Stimulated activated CD8-positive, alpha-beta memory T cell treated with anti-CD3 and anti-CD28 coated beads, Interleukin-4, amount 100 ng/mL, for 4 hours (primary cell): Measurements from ENCODE around the gene EMC1.
"Not testable (repeated sequence)": the region's sequence is repeated elsewhere in the genome, so short reads cannot be mapped to it uniquely, and the experiment has no call there.

Source experiments
- DNase-seq, 2 donors: peaks; one replicate each; pipeline ENCODE4 v3.0.0-alpha.2; 2020; ENCODE audit warnings: low read depth in 2 of 2, low spot score in 1 of 2

EMC1 gene

DNA sequence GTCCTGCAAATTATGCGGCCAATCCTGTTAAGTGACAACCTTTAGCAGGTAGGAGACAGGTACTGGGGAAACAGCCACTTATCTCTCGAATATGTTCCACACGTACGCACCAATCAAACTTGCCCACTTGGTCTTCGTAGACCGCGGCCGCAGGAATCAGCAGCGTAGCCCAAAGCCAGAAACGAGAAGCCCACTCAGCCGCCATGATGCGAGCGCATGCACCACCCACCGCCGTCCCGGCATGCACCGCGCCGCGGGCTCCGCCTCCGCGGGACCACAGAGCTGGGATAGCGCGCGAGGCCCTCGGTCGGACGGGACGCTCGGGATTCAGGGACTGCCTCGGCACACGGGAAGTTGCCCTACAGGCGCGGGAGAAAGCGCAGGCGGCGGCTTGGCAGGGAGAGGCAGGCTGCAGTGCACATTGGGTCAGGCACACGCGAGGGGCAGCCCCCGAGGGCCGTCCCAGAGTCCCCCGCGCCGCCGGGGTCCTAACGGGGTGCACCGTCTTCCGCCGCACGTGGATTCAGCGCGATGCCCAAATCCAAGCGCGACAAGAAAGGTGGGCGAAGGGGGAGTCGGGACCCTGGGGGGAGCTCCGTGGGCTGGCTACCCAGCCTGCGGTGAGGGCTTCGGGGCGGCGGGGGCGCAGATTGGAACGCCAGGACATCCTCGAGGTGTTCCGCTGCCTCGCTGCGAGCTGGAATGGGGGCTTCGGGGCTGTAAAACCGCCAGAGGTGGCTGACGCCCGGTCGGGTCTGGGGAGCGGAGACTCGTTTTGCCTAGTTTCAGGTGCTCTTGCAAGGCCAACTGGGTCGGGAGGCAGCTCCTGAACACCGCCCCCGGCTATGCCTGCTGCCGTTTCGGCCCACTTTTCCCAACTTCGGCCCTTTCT, at the start of gene EMC1, which contains the start of gene MRTO4:
Gene EMC1, minus strand, starts transcription at position 220 of the 892 bp plus-strand sequence. Its CDS starts 15 bp downstream, at position 205.
Gene MRTO4, plus strand, starts transcription at position 501 of the 892 bp plus-strand sequence. Its CDS starts 31 bp downstream, at position 532.
- DNase-seq, result peak; percentile 78 to 79

DNA sequence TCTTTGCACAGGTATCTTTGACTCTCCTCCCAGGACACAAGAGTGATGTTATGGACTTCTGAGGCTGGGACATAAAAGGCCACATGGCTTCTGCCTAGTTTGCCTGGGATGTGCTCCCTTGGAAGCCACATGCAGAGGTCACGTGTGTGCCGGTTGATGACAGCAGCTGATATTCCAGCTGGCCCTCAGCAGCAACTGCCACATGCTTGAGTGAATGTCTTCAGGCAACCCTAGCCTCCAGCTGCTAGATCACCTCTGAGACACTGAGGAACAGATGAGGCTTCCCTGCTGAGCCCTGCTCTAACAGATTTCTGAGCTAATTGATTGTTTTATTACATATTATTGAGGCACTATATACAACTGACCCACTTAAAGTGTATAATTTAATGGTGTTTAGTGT, 48.9 kb upstream of the EMC1 start:
- no peak for DNase-seq

DNA sequence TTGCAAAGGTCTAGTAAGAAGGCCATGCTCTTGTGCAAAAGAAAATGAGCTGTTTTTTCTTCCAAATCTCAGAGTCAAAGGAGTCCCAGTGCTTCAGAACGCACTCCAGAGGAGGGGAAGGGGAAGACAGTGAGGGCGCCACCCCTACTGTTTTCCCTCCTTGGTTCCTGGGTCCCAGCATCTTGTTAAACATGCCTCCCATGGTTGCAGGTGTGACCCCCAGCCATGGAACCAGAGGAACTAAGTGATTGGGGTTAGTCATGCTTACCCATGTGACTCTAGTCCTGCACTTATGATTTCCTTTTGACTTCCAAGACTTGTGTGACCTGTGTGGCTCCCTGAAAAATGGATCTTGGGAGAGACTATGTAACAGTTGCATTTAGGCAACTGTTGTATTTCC, 43.3 kb upstream of the EMC1 start:
- DNase-seq, result no peak

DNA sequence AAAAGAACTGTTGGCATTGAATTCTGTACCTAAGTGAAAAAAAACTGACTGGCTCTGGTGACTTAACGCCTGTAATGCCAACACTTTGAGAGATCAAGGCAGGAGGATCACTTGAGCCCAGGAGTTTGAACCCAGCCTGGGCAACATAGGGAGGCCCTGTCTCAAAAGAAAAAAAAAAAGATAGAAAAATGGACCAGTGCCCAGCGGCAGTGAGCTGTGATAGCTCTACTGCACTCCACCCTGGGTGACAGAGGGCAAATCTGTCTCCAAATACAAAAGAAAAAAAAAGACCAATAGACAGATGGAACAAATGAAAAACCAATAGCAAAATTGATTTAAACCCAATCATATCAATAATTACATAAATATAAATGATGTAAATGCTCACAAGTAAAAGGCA, 37.9 kb upstream of the EMC1 start:
- no peak for DNase-seq

DNA sequence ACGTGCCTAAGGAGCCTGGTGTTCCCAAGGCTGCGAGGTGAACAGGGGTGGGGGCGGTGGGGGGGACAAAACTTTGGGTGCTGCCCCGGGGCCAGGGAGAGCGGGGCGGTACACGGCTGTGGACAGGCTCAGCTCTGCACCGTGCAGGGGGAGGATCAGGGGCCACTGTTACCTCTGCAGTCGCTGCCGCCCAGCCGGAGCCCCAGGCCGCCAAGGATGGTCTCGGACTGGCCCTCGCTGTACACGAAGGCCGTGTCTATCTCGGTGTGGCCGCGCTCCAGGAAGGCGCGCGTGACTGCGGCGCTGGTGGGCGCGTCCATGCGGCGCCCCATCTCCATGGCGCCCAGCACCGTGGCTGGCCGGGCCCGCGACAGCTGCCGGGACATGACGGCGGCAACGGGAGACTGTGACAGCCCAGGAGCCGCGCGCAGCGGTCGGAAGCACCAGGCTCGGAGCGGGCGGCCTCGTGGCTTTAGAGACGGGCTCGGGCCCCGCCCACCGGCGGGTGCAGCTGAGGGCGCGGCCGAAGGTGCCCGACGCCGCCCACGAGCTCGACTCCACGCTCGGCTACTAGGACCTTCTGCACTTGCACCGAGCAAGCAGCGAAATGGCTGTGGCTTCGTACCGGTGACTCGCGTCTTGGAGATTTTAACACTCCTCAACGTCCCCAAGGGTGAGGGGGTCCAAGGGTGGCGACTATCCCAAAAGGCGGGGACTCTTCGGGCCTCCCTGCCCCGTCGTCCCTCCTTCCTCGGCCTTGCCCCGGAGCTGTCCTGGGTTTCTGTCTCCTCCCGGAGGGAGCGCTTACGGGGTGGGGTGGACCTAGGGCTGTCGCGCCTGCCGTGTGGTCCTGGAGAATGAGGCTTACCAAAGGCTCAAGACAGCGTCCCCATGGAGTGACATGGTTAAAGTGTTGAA, 37.3 kb upstream of the EMC1 start, which contains the start of gene AKR7A3:
Gene AKR7A3, minus strand, starts transcription at position 447 of the 918 bp plus-strand sequence. Its CDS starts 61 bp downstream, at position 386.
- DNase-seq, result peak in 1 of 2 donors; percentile 26

DNA sequence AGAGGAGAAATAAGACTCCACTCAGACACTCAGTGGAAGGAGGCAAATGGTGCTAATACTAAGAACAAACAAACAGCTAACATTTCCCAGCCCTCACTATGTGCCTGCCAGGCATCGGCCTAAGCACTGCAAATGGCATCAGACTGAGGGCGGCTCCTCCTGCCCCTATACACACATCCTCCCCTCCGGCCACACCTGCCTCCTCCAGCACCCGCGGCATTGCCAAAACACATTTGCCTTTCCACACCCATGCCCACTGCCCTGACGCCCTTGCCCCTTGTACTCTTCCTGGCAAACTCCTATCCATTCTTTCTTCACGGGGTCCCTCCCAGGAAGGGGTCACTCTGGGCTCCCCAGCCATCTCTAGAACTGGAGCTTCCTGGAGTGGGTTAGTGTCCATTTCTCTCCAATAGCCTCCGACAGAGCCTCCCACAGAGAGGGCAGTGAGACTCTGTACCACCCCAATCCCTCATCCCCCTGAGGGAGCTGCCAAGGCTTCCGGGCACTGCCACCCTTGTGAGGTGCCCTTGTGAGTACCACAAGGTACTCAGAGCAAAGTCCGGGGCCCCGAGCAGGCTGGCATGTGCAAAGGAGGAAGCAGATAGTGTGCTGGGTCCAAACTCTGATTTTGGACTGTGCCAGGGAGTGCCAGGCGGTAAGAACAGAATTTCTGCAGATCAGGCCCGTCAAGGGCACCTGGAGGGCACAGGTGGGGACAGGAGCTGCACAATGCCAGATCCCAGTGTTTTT, 36.3 kb upstream of the EMC1 start:
- no peak for DNase-seq

DNA sequence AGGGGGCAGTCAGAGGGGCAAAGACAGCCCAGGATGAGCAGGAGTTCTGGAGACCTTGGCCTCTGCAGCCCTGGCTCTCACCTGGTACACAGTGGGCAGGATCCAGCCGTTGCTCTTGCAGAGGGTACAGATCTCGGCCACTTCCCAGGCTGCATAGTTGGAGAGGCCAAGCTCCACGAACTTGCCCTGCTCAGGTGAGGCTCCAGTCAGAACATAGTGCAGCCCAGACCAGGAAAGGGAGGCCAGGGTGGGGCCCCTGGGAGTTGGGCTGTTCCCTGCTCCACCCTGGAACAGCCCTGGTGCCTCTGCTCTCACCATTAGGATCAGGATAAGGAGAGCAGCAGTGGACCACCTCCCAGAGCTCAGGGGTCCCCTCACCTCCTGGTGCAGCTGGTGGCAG, 34.5 kb upstream of the EMC1 start:
- not testable (repeated sequence) for DNase-seq

DNA sequence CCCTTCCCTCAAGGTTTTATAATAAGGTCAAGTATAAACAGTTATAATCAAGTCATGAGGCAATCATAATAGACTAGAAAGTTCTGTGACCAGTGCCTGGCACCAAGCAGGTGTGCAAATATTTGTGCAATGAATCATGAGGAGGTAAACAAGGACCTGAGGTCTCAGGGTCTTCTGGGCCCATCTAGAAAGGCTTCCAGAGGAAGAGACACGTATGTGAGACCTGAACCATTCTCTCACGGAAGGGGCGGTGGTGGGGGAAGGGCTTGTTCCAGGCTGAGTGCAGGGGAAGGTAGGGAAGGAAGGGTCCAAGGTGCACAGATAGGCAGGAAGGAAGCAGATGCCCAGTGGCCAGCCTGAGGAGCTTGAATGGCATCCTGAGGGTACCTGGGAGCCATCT, 34.0 kb upstream of the EMC1 start:
- not testable (repeated sequence) for DNase-seq

DNA sequence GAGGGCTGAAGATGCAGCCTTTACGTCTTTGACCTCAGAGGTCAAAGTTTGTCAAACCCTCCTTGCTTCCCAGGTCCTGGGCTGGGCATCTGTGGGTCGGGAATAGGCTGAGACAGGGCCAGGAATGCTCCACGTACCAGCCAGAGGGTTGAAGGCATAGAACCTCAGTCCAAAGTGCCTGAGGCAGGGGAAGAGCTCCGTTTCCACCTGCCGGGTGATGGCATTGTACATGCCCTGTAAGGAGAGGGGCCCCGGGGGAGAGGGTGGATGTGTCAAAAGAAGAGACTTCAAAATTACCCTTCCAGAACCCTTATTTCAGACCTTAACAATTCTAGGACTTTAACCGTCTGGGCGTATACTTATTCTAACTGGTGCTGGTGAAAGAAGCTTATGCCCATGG, 33.6 kb upstream of the EMC1 start:
- no peak for DNase-seq

DNA sequence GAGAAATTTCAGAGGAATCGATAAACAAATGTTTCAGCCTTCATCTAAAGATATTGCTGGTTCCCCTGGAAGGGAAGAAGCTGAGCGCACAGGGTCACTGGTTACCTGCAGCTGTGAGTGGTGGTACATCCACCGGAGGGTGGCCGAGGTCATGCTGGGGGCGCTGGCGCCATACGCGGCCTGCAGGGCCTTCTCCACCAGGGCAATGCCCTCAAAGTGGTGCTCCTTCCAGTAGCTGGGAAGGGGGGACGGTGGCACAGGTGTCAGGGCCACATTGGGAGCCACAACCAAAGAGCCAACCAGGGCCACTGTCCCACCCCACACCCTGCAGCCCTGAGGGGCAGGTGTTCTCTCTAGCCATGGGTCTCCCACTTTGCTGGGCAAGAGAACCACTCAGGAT, 32.6 kb upstream of the EMC1 start:
- DNase-seq, result no peak

DNA sequence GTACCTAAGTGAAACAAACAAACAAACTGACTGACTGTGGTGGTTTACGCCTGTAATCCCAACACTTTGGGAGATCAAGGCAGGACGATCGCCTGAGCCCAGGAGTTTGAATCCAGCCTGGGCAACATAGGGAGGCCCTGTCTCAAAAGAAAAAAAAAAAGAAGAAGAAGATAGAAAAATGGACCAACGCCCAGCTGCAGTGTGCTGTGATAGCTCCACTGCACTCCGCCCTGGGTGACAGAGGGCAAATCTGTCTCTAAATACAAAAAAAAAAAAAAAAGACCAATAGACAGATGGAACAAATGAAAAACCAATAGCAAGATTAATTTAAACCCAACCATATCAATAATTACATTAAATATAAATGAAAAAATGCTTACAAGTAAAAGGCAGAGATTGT, 23.3 kb upstream of the EMC1 start:
- no peak for DNase-seq

DNA sequence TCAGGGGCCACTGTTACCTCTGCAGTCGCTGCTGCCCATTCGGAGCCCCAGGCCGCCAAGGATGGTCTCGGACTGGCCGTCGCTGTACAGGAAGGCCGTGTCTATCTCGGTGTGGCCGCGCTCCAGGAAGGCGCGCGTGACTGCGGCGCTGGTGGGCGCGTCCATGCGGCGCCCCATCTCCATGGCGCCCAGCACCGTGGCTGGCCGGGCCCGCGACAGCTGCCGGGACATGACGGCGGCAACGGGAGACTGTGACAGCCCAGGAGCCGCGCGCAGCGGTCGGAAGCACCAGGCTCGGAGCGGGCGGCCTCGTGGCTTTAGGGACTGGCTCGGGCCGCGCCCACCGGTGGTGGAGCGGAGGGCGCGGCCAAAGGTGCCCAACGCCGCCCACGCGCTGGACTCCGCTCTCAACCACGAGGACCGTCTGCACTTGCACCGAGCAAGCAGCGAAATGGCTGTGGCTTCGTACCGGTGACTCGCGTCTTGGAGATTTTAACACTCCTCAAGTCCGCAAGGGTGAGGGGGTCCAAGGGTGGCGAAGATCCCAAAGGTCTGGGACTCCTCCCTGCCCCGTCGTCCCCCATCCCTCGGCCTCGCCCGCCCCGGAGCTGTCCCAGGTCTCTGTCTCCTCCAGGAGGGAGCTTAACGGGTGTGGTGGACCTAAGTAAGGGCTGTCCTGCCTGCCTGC, 22.7 kb upstream of the EMC1 start:
- DNase-seq, result not testable (repeated sequence)

DNA sequence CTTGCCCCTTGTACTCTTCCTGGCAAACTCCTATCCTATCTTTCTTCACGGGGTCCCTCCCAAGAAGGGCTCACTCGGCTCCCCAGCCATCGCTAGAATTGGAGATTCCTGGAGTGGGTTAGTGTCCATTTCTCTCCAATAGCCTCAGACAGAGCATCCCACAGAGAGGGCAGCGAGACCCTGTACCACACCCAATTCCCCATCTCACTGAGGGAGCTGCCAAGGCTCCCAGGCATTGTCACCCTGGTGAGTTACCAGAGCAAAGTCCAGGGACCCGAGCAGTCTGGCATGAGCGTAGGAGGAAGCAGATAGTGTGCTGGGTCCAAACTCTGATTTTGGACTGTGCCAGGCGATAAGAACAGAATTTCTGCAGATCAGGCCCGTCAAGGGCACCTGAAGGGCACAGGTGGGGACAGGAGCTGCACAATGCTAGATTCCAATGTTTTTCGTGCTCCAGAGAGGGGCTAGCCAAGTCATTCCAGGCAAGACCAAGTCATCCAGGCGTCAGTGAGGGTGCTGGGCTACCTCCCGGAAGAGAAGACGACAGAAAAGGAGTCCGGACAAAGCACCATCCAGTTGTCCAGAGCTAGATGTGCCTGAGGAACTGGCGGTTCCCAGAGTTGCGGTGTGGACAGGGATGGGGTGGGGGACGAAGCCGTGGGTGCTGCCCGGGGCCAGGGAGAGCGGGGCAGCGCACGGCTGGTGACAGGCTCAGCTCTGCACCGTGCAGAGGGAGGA, 22.0 kb upstream of the EMC1 start:
- DNase-seq, result no peak

DNA sequence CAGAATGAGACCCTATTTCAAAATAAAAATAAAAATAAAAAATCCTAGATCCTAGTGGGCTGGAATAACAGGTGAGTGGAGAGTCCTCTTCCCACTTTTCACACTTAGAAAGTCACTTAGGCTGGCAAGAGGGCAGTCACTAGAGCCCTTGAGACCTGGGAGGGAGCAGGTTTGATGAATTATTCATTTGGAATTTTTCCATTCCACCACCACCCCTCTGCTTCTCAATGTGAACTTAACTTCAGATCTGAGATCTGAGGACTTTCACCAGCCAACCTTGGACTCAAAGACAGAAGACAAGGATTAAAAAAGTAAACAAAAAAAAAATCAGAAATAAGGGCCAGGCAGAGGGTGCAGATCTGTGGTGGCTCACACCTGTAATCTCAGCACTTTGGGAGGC, 20.7 kb upstream of the EMC1 start:
- no peak for DNase-seq

DNA sequence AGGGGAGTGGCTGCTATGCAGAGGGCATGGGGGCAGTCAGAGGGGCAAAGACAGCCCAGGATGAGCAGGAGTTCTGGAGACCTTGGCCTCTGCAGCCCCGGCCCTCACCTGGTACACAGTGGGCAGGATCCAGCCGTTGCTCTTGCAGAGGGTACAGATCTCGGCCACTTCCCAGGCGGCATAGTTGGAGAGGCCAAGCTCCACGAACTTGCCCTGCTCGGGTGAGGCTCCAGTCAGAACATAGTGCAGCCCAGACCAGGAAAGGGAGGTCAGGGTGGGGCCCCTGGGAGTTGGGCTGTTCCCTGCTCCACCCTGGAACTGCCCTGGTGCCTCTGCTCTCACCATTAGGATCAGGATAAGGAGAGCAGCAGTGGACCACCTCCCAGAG, 19.0 kb upstream of the EMC1 start:
- DNase-seq, result not testable (repeated sequence)

DNA sequence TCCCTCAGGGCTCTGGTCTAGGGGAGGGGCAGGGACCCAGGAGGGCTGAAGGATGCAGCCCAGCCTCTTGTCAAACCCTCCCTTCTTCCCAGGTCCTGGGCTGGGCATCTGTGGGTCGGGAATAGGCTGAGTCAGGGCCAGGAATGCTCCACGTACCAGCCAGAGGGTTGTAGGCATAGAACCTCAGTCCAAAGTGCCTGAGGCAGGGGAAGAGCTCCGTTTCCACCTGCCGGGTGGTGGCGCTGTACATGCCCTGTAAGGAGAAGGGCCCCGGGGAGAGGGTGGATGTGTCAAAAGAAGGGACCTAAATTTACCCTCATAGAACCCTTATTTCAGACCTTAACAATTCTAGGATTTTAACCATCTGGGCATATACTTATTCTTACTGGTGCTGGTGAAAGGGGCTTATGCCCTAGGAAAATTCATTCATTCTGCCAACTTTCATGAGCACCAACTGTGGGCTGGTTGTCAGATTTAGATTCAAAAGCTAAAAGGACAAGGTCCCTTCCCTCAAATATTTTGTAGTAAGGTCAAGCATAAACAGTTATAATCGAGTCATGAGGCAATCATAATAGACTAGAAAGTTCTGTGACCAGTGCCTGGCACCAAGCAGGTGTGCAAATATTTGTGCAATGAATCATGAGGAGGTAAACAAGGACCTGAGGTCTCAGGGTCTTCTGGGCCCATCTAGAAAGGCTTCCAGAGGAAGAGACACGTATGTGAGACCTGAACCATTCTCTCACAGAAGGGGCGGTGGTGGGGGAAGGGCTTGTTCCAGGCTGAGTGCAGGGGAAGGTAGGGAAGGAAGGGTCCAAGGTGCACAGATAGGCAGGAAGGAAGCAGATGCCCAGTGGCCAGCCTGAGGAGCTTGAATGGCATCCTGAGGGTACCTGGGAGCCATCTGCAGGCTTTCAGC, 18.4 kb upstream of the EMC1 start:
- not testable (repeated sequence) for DNase-seq

DNA sequence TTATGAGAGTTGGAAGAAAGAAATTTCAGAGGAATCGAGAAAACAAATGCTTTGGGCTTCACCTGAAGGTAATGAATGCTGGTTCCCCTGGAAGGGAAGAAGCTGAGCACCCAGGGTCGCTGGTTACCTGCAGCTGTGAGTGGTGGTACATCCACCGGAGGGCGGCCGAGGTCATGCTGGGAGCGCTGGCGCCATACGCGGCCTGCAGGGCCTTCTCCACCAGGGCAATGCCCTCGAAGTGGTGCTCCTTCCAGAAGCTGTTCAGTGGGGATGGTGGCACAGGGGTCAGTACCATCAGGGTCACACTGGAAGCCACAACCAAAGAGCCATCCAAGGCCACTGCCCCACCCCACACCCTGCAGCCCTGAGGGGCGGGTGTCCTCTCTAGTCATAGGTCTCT, 17.1 kb upstream of the EMC1 start:
- no peak for DNase-seq

DNA sequence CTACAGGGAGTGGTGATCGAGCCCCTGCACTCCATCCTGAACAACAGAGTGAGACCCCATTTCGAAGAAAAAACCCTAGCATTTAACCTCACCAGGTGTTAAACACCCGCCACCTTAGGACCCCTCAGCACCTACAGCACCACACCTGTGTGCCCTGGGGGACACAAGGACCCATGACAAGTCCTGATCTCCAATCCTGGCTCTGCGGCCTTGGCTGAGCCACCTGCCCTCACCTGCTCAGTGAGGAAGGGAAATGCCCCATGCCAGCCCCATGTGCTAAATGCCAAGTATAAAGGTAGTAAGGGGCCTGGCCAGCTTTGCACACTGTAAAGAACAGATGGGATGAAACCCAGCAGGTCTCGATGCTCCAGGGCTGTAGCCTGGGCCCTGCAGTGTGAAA, 11.4 kb upstream of the EMC1 start:
- DNase-seq, result no peak

DNA sequence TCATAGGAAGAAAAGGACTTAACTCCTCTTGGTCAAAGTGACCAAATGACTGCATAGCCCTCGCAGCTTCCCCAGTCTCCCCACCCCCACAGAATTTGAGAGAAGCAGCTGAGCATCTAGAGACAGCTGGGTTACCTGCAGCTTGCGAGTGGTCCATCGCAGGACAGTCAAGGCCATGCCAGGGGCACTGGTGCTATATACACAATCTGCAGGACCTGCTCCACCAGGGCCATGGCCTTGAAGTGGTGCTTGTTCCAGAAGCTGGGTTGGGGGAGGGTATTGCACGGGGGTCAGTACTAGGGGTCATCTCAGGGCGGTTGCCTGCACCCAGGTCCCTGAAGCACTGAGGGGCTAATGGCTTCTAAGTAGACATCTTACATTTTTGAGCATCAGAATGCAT, 10.7 kb upstream of the EMC1 start:
- no peak for DNase-seq
